Type B pancreatic cell (in vitro differentiated cells): Measurements from ENCODE around the gene POLH. TPM values are rescaled to one million over a fixed set of nuclear protein-coding genes. Genes with fewer than 3 reads are reported as not detected.
A peak's percentile ranks its signal among the peaks of the same experiment; 100 is the strongest.
"Not testable (repeated sequence)": the region's sequence is repeated elsewhere in the genome, so short reads cannot be mapped to it uniquely, and the experiment has no call there.

Experiments
- DNase-seq: peaks from one replicate; pipeline ENCODE4 v3.0.0; 2021; ENCODE audit warnings: mixed read lengths; ENCODE audit not compliant: unreplicated experiment; ENCODE audit errors: extremely low spot score
- H3K27ac Mint-ChIP-seq: 2 replicates; pipeline ENCODE4 v1.8.0; 2021; ENCODE audit warnings: mild to moderate bottlenecking, mixed read lengths
- H3K27me3 Mint-ChIP-seq: 2 replicates; pipeline ENCODE4 v1.8.0; 2021; ENCODE audit warnings: mixed read lengths
- H3K36me3 Mint-ChIP-seq: 2 replicates; pipeline ENCODE4 v1.8.0; 2021; ENCODE audit warnings: mixed read lengths
- H3K4me1 Mint-ChIP-seq: one replicate; pipeline ENCODE4 v1.8.0; 2021; ENCODE audit warnings: mixed read lengths; ENCODE audit not compliant: unreplicated experiment
- H3K4me3 Mint-ChIP-seq: 2 replicates; pipeline ENCODE4 v1.8.0; 2021; ENCODE audit warnings: mild to moderate bottlenecking, mixed read lengths
- H3K9me3 Mint-ChIP-seq: 2 replicates; pipeline ENCODE4 v1.8.0; 2021; ENCODE audit warnings: mixed read lengths
- CTCF ChIP-seq: fragments of 200-600 bp; sonication (generic); conservative IDR thresholded peaks from 2 replicates; pipeline ENCODE4 v1.5.0; 2021; ENCODE audit warnings: antibody characterized with exemption, mild to moderate bottlenecking
- long read RNA-seq: library from polyadenylated mRNA; unstranded; transcript quantifications from one replicate; pipeline ENCODE4 v2.0.0, GENCODE V29; 2020
- total RNA-seq: library from RNA; stranded (reverse); gene quantifications from 2 replicates; pipeline ENCODE4 v1.2.1, GENCODE V29; 2021; ENCODE audit warnings: low replicate concordance

Gene POLH
- 33.2 and 37.6 TPM in 2 replicates for total RNA-seq
- long read RNA-seq, transcript POLH-202 (11 exons, 3,540 nt) = major isoform, 31 of 57 reads
- long read RNA-seq, partial matches to known transcripts = 12 of 57 reads
- long read RNA-seq, other reads (novel, unspliced or antisense) = 14 of 57 reads

GRCh38 chr6:43575772-43576551, at the start of gene POLH, which contains the start of gene XPO5:
Gene POLH (plus strand): TSS chr6:43576185. CDS start chr6:43582320, 6,135 bp downstream.
Gene XPO5 (minus strand): TSS chr6:43576038. CDS start chr6:43575864, 174 bp downstream.
- peak; percentile 21 for TF ChIP-seq CTCF
- Mint-ChIP-seq H3K4me3 (peak within 1 kb of the TSS; percentile 100), H3K27ac (peak within 1 kb of the TSS; percentile 92), H3K9me3 (no peaks in the 10 kb centered on the region), H3K4me1 (peaks cover 26% of the 10 kb centered on the region), H3K27me3 (no peaks in the 10 kb centered on the region), H3K36me3 (peaks cover 16% of the 10 kb centered on the region)
- DNase-seq = peak; percentile 91

GRCh38 chr6:43532201-43532600, 43.8 kb upstream of the POLH start:
- Mint-ChIP-seq H3K4me3 (no peak overlapping the region), H3K27ac (no peak overlapping the region), H3K36me3 (peaks cover 15% of the 10 kb centered on the region), H3K27me3 (no peaks in the 10 kb centered on the region), H3K4me1 (no peaks in the 10 kb centered on the region), H3K9me3 (no peaks in the 10 kb centered on the region)
- DNase-seq = no peak
- TF ChIP-seq CTCF = no peak

- H3K27me3 Mint-ChIP-seq, H3K4me3 Mint-ChIP-seq, DNase-seq, H3K27ac Mint-ChIP-seq, H3K9me3 Mint-ChIP-seq, H3K4me1 Mint-ChIP-seq: not testable (repeated sequence)
- peaks cover 26% of the 10 kb centered on the region for H3K36me3 Mint-ChIP-seq
Measured at GRCh38 chr6:43538986-43539385, 37.0 kb upstream of the POLH start.

- H3K4me1 Mint-ChIP-seq, H3K4me3 Mint-ChIP-seq, H3K9me3 Mint-ChIP-seq, H3K27me3 Mint-ChIP-seq, H3K27ac Mint-ChIP-seq, DNase-seq: not testable (repeated sequence)
- peaks cover 27% of the 10 kb centered on the region for H3K36me3 Mint-ChIP-seq
Measured at GRCh38 chr6:43539409-43539808, 36.6 kb upstream of the POLH start.

GRCh38 chr6:43540507-43540906, 35.5 kb upstream of the POLH start:
- no peak for TF ChIP-seq CTCF
- Mint-ChIP-seq H3K9me3 (no peaks in the 10 kb centered on the region), H3K36me3 (peaks cover 27% of the 10 kb centered on the region), H3K27ac (no peak overlapping the region), H3K4me3 (no peak overlapping the region), H3K27me3 (no peaks in the 10 kb centered on the region), H3K4me1 (no peaks in the 10 kb centered on the region)
- no peak for DNase-seq

- H3K4me1 Mint-ChIP-seq = no peaks in the 10 kb centered on the region
- no peak overlapping the region for H3K27ac Mint-ChIP-seq
- peaks cover 32% of the 10 kb centered on the region for H3K36me3 Mint-ChIP-seq
- no peak overlapping the region for H3K4me3 Mint-ChIP-seq
- no peak for TF ChIP-seq CTCF
- H3K9me3 Mint-ChIP-seq = no peaks in the 10 kb centered on the region
- no peaks in the 10 kb centered on the region for H3K27me3 Mint-ChIP-seq
- no peak for DNase-seq
Measured at GRCh38 chr6:43541774-43542471, 34.1 kb upstream of the POLH start.
